Measurements from ENCODE around the gene PLEKHA6.

The PLEKHA6 gene

GRCh38 chr1:204170494-204171155, 189.1 kb downstream of the PLEKHA6 start:
- TF ChIP-seq SPI1 (IDR thresholded peaks at IDR 0.05; ENCODE audit: borderline replicate concordance, low read depth) (no peak), POLR2AphosphoS5 (IDR thresholded peaks at IDR 0.05; ENCODE audit: low read depth) (no peak), GABPA (IDR thresholded peaks at IDR 0.05; ENCODE audit: low read depth) (no peak)
- TF ChIP-seq, protein P1, sequence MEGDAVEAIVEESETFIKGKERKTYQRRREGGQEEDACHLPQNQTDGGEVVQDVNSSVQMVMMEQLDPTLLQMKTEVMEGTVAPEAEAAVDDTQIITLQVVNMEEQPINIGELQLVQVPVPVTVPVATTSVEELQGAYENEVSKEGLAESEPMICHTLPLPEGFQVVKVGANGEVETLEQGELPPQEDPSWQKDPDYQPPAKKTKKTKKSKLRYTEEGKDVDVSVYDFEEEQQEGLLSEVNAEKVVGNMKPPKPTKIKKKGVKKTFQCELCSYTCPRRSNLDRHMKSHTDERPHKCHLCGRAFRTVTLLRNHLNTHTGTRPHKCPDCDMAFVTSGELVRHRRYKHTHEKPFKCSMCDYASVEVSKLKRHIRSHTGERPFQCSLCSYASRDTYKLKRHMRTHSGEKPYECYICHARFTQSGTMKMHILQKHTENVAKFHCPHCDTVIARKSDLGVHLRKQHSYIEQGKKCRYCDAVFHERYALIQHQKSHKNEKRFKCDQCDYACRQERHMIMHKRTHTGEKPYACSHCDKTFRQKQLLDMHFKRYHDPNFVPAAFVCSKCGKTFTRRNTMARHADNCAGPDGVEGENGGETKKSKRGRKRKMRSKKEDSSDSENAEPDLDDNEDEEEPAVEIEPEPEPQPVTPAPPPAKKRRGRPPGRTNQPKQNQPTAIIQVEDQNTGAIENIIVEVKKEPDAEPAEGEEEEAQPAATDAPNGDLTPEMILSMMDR (IDR thresholded peaks at IDR 0.05; ENCODE audit: insufficient read depth, low read length), result no peak
- Histone ChIP-seq H3K4me3 (replicated peaks; ENCODE audit: insufficient read depth, low read length) (no peak overlapping the region), H3K27me3 (ENCODE audit: insufficient read depth, poor library complexity, severe bottlenecking) (no peaks in the 10 kb centered on the region), H3K27ac (replicated peaks) (no peak overlapping the region)
- DNase-seq (ENCODE audit: low read depth in 1 of 2, low spot score in 1 of 2), result no peak

- DNase-seq (ENCODE audit: low read depth in 1 of 2, low spot score in 1 of 2), result no peak
- no peak overlapping the region for H3K27ac ChIP-seq (replicated peaks)
- no peak overlapping the region for H3K4me3 ChIP-seq (replicated peaks; ENCODE audit: insufficient read depth, low read length)
- H3K27me3 ChIP-seq (ENCODE audit: insufficient read depth, poor library complexity, severe bottlenecking), result no peaks in the 10 kb centered on the region
- no peak for TF ChIP-seq SPI1 (IDR thresholded peaks at IDR 0.05; ENCODE audit: borderline replicate concordance, low read depth)
- TF ChIP-seq REST (IDR thresholded peaks at IDR 0.05; ENCODE audit: insufficient replicate concordance, low read depth), result no peak
- TF ChIP-seq, protein P1 (IDR thresholded peaks at IDR 0.05; ENCODE audit: insufficient read depth, low read length), result no peak
- no peak for TF ChIP-seq POLR2AphosphoS5 (IDR thresholded peaks at IDR 0.05; ENCODE audit: low read depth)
- TF ChIP-seq GABPA (IDR thresholded peaks at IDR 0.05; ENCODE audit: low read depth), result no peak
Observed at GRCh38 chr1:204169858-204170257, 189.9 kb downstream of the PLEKHA6 start.
